ENCODE data around the gene MRGPRD. TPM values are rescaled to one million over a fixed set of nuclear protein-coding genes. Genes with fewer than 3 reads are reported as not detected.
A peak's percentile ranks its signal among the peaks of the same experiment; 100 is the strongest.

Gene MRGPRD
- not detected for total RNA-seq

- ATAC-seq = no peak
Measured at GRCh38 chr11:68980776-68981065, at the start of gene MRGPRD. Gene MRGPRD (minus strand): TSS chr11:68980986. CDS start chr11:68980986, 0 bp downstream.

GRCh38 chr11:69030301-69030700 lies 49.5 kb upstream of the MRGPRD start:
- no peak for ATAC-seq

GRCh38 chr11:69027704-69028372 lies 47.1 kb upstream of the MRGPRD start:
- no peak for ATAC-seq

GRCh38 chr11:69024509-69024908 lies 43.7 kb upstream of the MRGPRD start:
- no peak for ATAC-seq

GRCh38 chr11:69022260-69022659 lies 41.5 kb upstream of the MRGPRD start:
- no peak for ATAC-seq

- no peak for ATAC-seq
Measured at GRCh38 chr11:69018924-69019323, 38.1 kb upstream of the MRGPRD start.

GRCh38 chr11:69017951-69018350 lies 37.2 kb upstream of the MRGPRD start:
- ATAC-seq = no peak

GRCh38 chr11:69014898-69015549 lies 34.2 kb upstream of the MRGPRD start:
- ATAC-seq = no peak

- ATAC-seq = no peak
Measured at GRCh38 chr11:69014084-69014851, 33.5 kb upstream of the MRGPRD start.

- no peak for ATAC-seq
Measured at GRCh38 chr11:69013009-69013951, 32.5 kb upstream of the MRGPRD start, which contains the start of gene MRGPRF. Gene MRGPRF (minus strand): TSS chr11:69013246. CDS start chr11:69009901, 3,345 bp downstream.

GRCh38 chr11:69012092-69013008 lies 31.6 kb upstream of the MRGPRD start:
- ATAC-seq = no peak

GRCh38 chr11:69011624-69012091 lies 30.9 kb upstream of the MRGPRD start:
- ATAC-seq = no peak

GRCh38 chr11:69010964-69011623 lies 30.3 kb upstream of the MRGPRD start:
- ATAC-seq = peak; percentile 63

- peak; percentile 21 for ATAC-seq
Measured at GRCh38 chr11:69010361-69010891, 29.6 kb upstream of the MRGPRD start.

- ATAC-seq = no peak
Measured at GRCh38 chr11:69009441-69010211, 28.8 kb upstream of the MRGPRD start.

- peak; percentile 91 for ATAC-seq
Measured at GRCh38 chr11:69008737-69009440, 28.1 kb upstream of the MRGPRD start.

GRCh38 chr11:69007975-69008381 lies 27.2 kb upstream of the MRGPRD start:
- no peak for ATAC-seq

GRCh38 chr11:69006816-69007215 lies 26.0 kb upstream of the MRGPRD start:
- ATAC-seq = no peak
